NCI-H774 (cell line): ENCODE results near the gene KRTAP10-1.

Experiments
- DNase-seq: peaks from one replicate; lab custom pipeline; 2025; lab: John Stamatoyannopoulos, UW

The KRTAP10-1 gene

GRCh38 chr21:44502171-44502958 lies 37.6 kb downstream of the KRTAP10-1 start:
- no peak for DNase-seq

- no peak for DNase-seq
These were observed 39.9 kb downstream of the KRTAP10-1 start for GRCh38 chr21:44500111-44500510.

GRCh38 chr21:44499631-44500030 lies 40.4 kb downstream of the KRTAP10-1 start:
- DNase-seq, result no peak

GRCh38 chr21:44499211-44499560 lies 40.8 kb downstream of the KRTAP10-1 start:
- DNase-seq, result peak; percentile 1

GRCh38 chr21:44498280-44499210 lies 41.5 kb downstream of the KRTAP10-1 start:
- DNase-seq, result no peak

GRCh38 chr21:44497703-44498126 lies 42.3 kb downstream of the KRTAP10-1 start:
- DNase-seq, result peak; percentile 9

- DNase-seq, result peak; percentile 30
These were observed 43.1 kb downstream of the KRTAP10-1 start for GRCh38 chr21:44496564-44497550.

GRCh38 chr21:44495611-44496563 lies 44.1 kb downstream of the KRTAP10-1 start:
- no peak for DNase-seq

- no peak for DNase-seq
These were observed 45.0 kb downstream of the KRTAP10-1 start for GRCh38 chr21:44494956-44495355.

GRCh38 chr21:44494418-44494817 lies 45.6 kb downstream of the KRTAP10-1 start:
- no peak for DNase-seq

GRCh38 chr21:44492567-44493385 lies 47.2 kb downstream of the KRTAP10-1 start:
- DNase-seq, result no peak

GRCh38 chr21:44490816-44491215 lies 49.2 kb downstream of the KRTAP10-1 start:
- no peak for DNase-seq

- no peak for DNase-seq
These were observed 49.6 kb downstream of the KRTAP10-1 start for GRCh38 chr21:44490405-44490804.

- no peak for DNase-seq
These were observed 50.0 kb downstream of the KRTAP10-1 start for GRCh38 chr21:44489962-44490361.
